Lower leg skin (tissue), 3 donors: ENCODE data around the gene HUWE1.

ENCODE experiments used
- CTCF ChIP-seq, 3 donors: fragments of 450-650 bp; IDR thresholded peaks; one replicate each; pipeline ENCODE4 v1.5.1; 2016; ENCODE audit warnings: antibody characterized with exemption in 3 of 3, mild to moderate bottlenecking in 3 of 3, moderate library complexity in 2 of 3
- POLR2A ChIP-seq, 2 donors: fragments of 450-650 bp; IDR thresholded peaks; one replicate each; pipeline ENCODE4 v1.6.1; 2016 to 2017; ENCODE audit warnings: antibody characterized with exemption in 2 of 2, mild to moderate bottlenecking in 1 of 2, moderate library complexity in 1 of 2

GRCh38 chrX:53583571-53583970 is 102.9 kb downstream of the HUWE1 start:
- TF ChIP-seq POLR2A (IDR thresholded peaks at IDR 0.05): no peak
- TF ChIP-seq CTCF (IDR thresholded peaks at IDR 0.05): no peak
